ENCODE data around the gene PRKACG.
"Not testable (repeated sequence)": the region's sequence is repeated elsewhere in the genome, so short reads cannot be mapped to it uniquely, and the experiment has no call there.

Gene PRKACG

GRCh38 chr9:69027355-69028097 is 13.6 kb upstream of the PRKACG start:
- DNase-seq (ENCODE audit: low read depth in 2 of 2) = no peak

GRCh38 chr9:69023650-69024049 is 9.7 kb upstream of the PRKACG start:
- DNase-seq (ENCODE audit: low read depth in 2 of 2) = no peak

- no peak for DNase-seq (ENCODE audit: low read depth in 2 of 2)
Measured at GRCh38 chr9:69020301-69021145, 6.6 kb upstream of the PRKACG start.

GRCh38 chr9:69019808-69020207 is 5.9 kb upstream of the PRKACG start:
- DNase-seq (ENCODE audit: low read depth in 2 of 2) = no peak

- no peak for DNase-seq (ENCODE audit: low read depth in 2 of 2)
Measured at GRCh38 chr9:69018737-69019136, 4.8 kb upstream of the PRKACG start.

- no peak for DNase-seq (ENCODE audit: low read depth in 2 of 2)
Measured at GRCh38 chr9:69016191-69017096, 2.5 kb upstream of the PRKACG start.

GRCh38 chr9:69013382-69013727 is 558 bp downstream of the PRKACG start:
- DNase-seq (ENCODE audit: low read depth in 2 of 2) = no peak

- no peak for DNase-seq (ENCODE audit: low read depth in 2 of 2)
Measured at GRCh38 chr9:69012696-69013381, 1.1 kb downstream of the PRKACG start.

GRCh38 chr9:69009708-69010107 is 4.2 kb downstream of the PRKACG start:
- DNase-seq (ENCODE audit: low read depth in 2 of 2) = no peak

GRCh38 chr9:69004836-69005235 is 9.1 kb downstream of the PRKACG start:
- no peak for DNase-seq (ENCODE audit: low read depth in 2 of 2)

GRCh38 chr9:69003051-69003450 is 10.9 kb downstream of the PRKACG start:
- DNase-seq (ENCODE audit: low read depth in 2 of 2) = no peak

- DNase-seq (ENCODE audit: low read depth in 2 of 2) = no peak
Measured at GRCh38 chr9:69001921-69002320, 12.0 kb downstream of the PRKACG start.

- DNase-seq (ENCODE audit: low read depth in 2 of 2) = peak in 1 of 2 donors; percentile 22
Measured at GRCh38 chr9:68999393-69000105, 14.4 kb downstream of the PRKACG start.

- DNase-seq (ENCODE audit: low read depth in 2 of 2) = no peak
Measured at GRCh38 chr9:68998812-68999211, 15.1 kb downstream of the PRKACG start.

GRCh38 chr9:68998385-68998784 is 15.5 kb downstream of the PRKACG start:
- no peak for DNase-seq (ENCODE audit: low read depth in 2 of 2)

- DNase-seq (ENCODE audit: low read depth in 2 of 2) = no peak
Measured at GRCh38 chr9:68997666-68998065, 16.2 kb downstream of the PRKACG start.

GRCh38 chr9:68996462-68996861 is 17.5 kb downstream of the PRKACG start:
- DNase-seq (ENCODE audit: low read depth in 2 of 2) = no peak

- no peak for DNase-seq (ENCODE audit: low read depth in 2 of 2)
Measured at GRCh38 chr9:68995776-68996175, 18.1 kb downstream of the PRKACG start.

- no peak for DNase-seq (ENCODE audit: low read depth in 2 of 2)
Measured at GRCh38 chr9:68991457-68991856, 22.5 kb downstream of the PRKACG start.

- DNase-seq (ENCODE audit: low read depth in 2 of 2) = not testable (repeated sequence)
Measured at GRCh38 chr9:68986949-68987348, 27.0 kb downstream of the PRKACG start.

Data from stimulated activated CD8-positive, alpha-beta memory T cell treated with anti-CD3 and anti-CD28 coated beads, Interleukin-2, amount 100 ng/mL, for 48 hours (primary cell).